DMS 273 treated with DMSO at 0.1 percent for 48 hours (cell line): ENCODE data around the gene CHST6.
A peak's percentile ranks its signal among the peaks of the same experiment; 100 is the strongest.
"Not testable (repeated sequence)": the region's sequence is repeated elsewhere in the genome, so short reads cannot be mapped to it uniquely, and the experiment has no call there.

Source experiments
- DNase-seq: peaks from one replicate; lab custom pipeline; 2025; lab: John Stamatoyannopoulos, UW

CHST6 gene

GRCh38 chr16:75502916-75503605 is 7.8 kb upstream of the CHST6 start:
- DNase-seq = no peak

- not testable (repeated sequence) for DNase-seq
Observed at GRCh38 chr16:75501820-75502219, 6.6 kb upstream of the CHST6 start.

GRCh38 chr16:75501359-75501758 is 6.1 kb upstream of the CHST6 start:
- DNase-seq = no peak

GRCh38 chr16:75498605-75499322 is 3.5 kb upstream of the CHST6 start:
- DNase-seq = not testable (repeated sequence)

- DNase-seq = peak; percentile 26
Observed at GRCh38 chr16:75497558-75497957, 2.3 kb upstream of the CHST6 start.

GRCh38 chr16:75494661-75495075 is 573 bp downstream of the CHST6 start:
- DNase-seq = no peak

- DNase-seq = no peak
Observed at GRCh38 chr16:75494184-75494583, 1.1 kb downstream of the CHST6 start.

- DNase-seq = peak; percentile 93
Observed at GRCh38 chr16:75491876-75492275, 3.4 kb downstream of the CHST6 start.

- DNase-seq = no peak
Observed at GRCh38 chr16:75488322-75488721, 6.9 kb downstream of the CHST6 start.

GRCh38 chr16:75486676-75487313 is 8.4 kb downstream of the CHST6 start:
- DNase-seq = no peak

GRCh38 chr16:75486014-75486675 is 9.1 kb downstream of the CHST6 start:
- DNase-seq = no peak

GRCh38 chr16:75485230-75486013 is 9.8 kb downstream of the CHST6 start:
- DNase-seq = no peak

GRCh38 chr16:75483222-75483621 is 12.0 kb downstream of the CHST6 start:
- no peak for DNase-seq

- DNase-seq = no peak
Observed at GRCh38 chr16:75482434-75483205, 12.6 kb downstream of the CHST6 start.

- no peak for DNase-seq
Observed at GRCh38 chr16:75481475-75481874, 13.8 kb downstream of the CHST6 start.

GRCh38 chr16:75479421-75479990 is 15.7 kb downstream of the CHST6 start:
- DNase-seq = no peak

GRCh38 chr16:75478480-75479345 is 16.5 kb downstream of the CHST6 start:
- no peak for DNase-seq

- no peak for DNase-seq
Observed at GRCh38 chr16:75477680-75478473, 17.4 kb downstream of the CHST6 start.

- no peak for DNase-seq
Observed at GRCh38 chr16:75476817-75477216, 18.4 kb downstream of the CHST6 start.
